K562 (cell line): Measurements from ENCODE around the gene BNIP2. TPM values are rescaled to one million over a fixed set of nuclear protein-coding genes. Genes with fewer than 3 reads are reported as not detected.

Experiments used
- ATAC-seq: fragments of 200-7000 bp; cut with Tn5 transposase; 3 replicates; pipeline ENCODE4 v1.9.1; 2020; ENCODE audit warnings: moderate library complexity
- BruUV-seq: library from RNA; stranded (reverse); fragments of 400-500 nt; replicated peaks from 2 replicates; lab custom pipeline; 2021; lab: Mats Ljungman, UMichigan
- CTCF ChIA-PET: fragments of 300-600 bp; formaldehyde crosslinking; extraction: SDS; loops from one replicate; lab custom pipeline; 2021; ENCODE audit warnings: low intra/inter-chr PET ratio; lab: Yijun Ruan, JAX
- POLR2A ChIA-PET: fragments of 300-600, 350-650 bp; sonication (Branson Sonifier 250); formaldehyde crosslinking; extraction: SDS; loops from one replicate; lab custom pipeline; 2021; ENCODE audit warnings: antibody characterized with exemption, inconsistent platforms; lab: Yijun Ruan, JAX
- DNase-seq, 4 experiments: peaks; one replicate each; pipeline versions ENCODE4 v3.0.0 to v3.0.0-alpha.2; 2011 to 2018; ENCODE audit warnings: low spot score in 3 of 4, mixed read lengths in 3 of 4; ENCODE audit errors: extremely low read depth in 1 of 4
- FAIRE-seq: peaks from 2 replicates; lab custom pipeline; 2011; peaks lifted over from hg19 to GRCh38; lab: Jason Lieb, UNC
- H2AFZ ChIP-seq: 2 replicates; pipeline ENCODE4 v1.6.0; 2011; ENCODE audit warnings: low read depth, low read length, control low read depth, inconsistent platforms
- H3K27ac ChIP-seq: fragments of 200-600 bp; 3 replicates; pipeline ENCODE4 v1.8.0; 2011; ENCODE audit warnings: low read depth, mild to moderate bottlenecking, control low read depth, inconsistent platforms, low read length, moderate library complexity, mixed read lengths; ENCODE audit errors: extremely low read depth
- H3K27me3 ChIP-seq, 2 experiments: fragments of 300-600 bp in 1 of 2; 2 replicates in 1 of 2; 3 replicates in 1 of 2; pipeline versions ENCODE4 v1.6.0 to v1.8.0; 2011; ENCODE audit warnings: inconsistent platforms in 2 of 2, low read length in 2 of 2, mild to moderate bottlenecking in 1 of 2, mixed read lengths in 1 of 2, moderate library complexity in 1 of 2; ENCODE audit not compliant: control insufficient read depth in 2 of 2, insufficient read depth in 2 of 2
- H3K36me3 ChIP-seq: fragments of 300-600 bp; 3 replicates; pipeline ENCODE4 v1.8.0; 2011; ENCODE audit warnings: mild to moderate bottlenecking, low read length, inconsistent platforms; ENCODE audit not compliant: control insufficient read depth, insufficient read depth
- H3K4me1 ChIP-seq, 2 experiments: fragments of 200-600 bp in 1 of 2; replicated peaks in 1 of 2; 2 replicates in 1 of 2; 3 replicates in 1 of 2; pipeline versions ENCODE4 v1.5.1 to v1.8.0; 2011; ENCODE audit warnings: inconsistent platforms in 2 of 2, low read length in 2 of 2, mild to moderate bottlenecking in 1 of 2, mixed read lengths in 1 of 2, moderate library complexity in 1 of 2; ENCODE audit not compliant: control insufficient read depth in 2 of 2, insufficient read depth in 2 of 2
- H3K4me2 ChIP-seq: 2 replicates; pipeline ENCODE4 v1.6.1; 2011; ENCODE audit warnings: low read length, control low read depth, inconsistent platforms, mixed read lengths; ENCODE audit not compliant: insufficient read depth
- H3K4me3 ChIP-seq: fragments of 200-600 bp; sonication (generic), shearing (Covaris generic); 2 replicates; pipeline ENCODE4 v1.5.1; 2016; ENCODE audit warnings: control low read depth, inconsistent platforms
- H3K79me2 ChIP-seq: fragments of 200-600 bp; 3 replicates; pipeline ENCODE4 v1.8.0; 2011; ENCODE audit warnings: low read length, inconsistent platforms; ENCODE audit not compliant: control insufficient read depth, insufficient read depth
- H3K9ac ChIP-seq, 2 experiments: 2 replicates each; pipeline versions ENCODE4 v1.6.0 to v1.6.1; 2011; ENCODE audit warnings: low read depth in 2 of 2, low read length in 2 of 2, control low read depth in 1 of 2, inconsistent platforms in 1 of 2, mild to moderate bottlenecking in 1 of 2, mixed read lengths in 1 of 2; ENCODE audit not compliant: insufficient read depth in 1 of 2
- H3K9me1 ChIP-seq: one replicate; pipeline ENCODE4 v1.6.0; 2011; ENCODE audit warnings: inconsistent platforms, mild to moderate bottlenecking, low read length, moderate library complexity; ENCODE audit not compliant: control insufficient read depth, insufficient read depth
- H3K9me3 ChIP-seq: replicated peaks from 2 replicates; pipeline ENCODE4 v1.5.1; 2011; ENCODE audit warnings: low read depth, low read length, inconsistent platforms; ENCODE audit not compliant: control insufficient read depth, insufficient read depth
- H4K20me1 ChIP-seq: replicated peaks from 2 replicates; pipeline ENCODE4 v1.6.1; 2011; ENCODE audit warnings: low read length, inconsistent platforms, mixed read lengths; ENCODE audit not compliant: control insufficient read depth, insufficient read depth
- ARID2 ChIP-seq: fragments of 450-650 bp; IDR thresholded peaks from 2 replicates; pipeline ENCODE4 v1.6.1; 2017; ENCODE audit warnings: antibody characterized with exemption, mild to moderate bottlenecking
- CHCHD3 ChIP-seq: fragments of 250-450 bp; sonication (Bioruptor Pico); IDR thresholded peaks from 2 replicates; pipeline ENCODE4 v2.1.2; 2022; ENCODE audit warnings: mild to moderate bottlenecking
- KLF13 ChIP-seq: fragments of 450-650 bp; IDR thresholded peaks from 2 replicates; pipeline ENCODE4 v1.6.1; 2016; ENCODE audit warnings: missing genetic modification characterization, low read depth, mild to moderate bottlenecking, missing compliant biosample characterization, moderate library complexity, borderline replicate concordance
- MCM7 ChIP-seq, 2 experiments: fragments of 450-650 bp; IDR thresholded peaks; 2 replicates each; pipeline ENCODE4 v1.6.1; 2016 to 2018
- PKNOX1 ChIP-seq: fragments of 450-650 bp; IDR thresholded peaks from 2 replicates; pipeline ENCODE4 v1.6.1; 2016
- SRF ChIP-seq, 2 experiments: fragments of 250-450, 450-650 bp in 1 of 2; sonication (Bioruptor Pico) in 1 of 2; sonication (generic) in 1 of 2; formaldehyde crosslinking; IDR thresholded peaks; 2 replicates each; pipeline versions ENCODE4 v1.5.0 to v1.5.1; 2020 to 2022; ENCODE audit warnings: mild to moderate bottlenecking in 1 of 2, missing genetic modification reagents in 1 of 2
- TSC22D4 ChIP-seq: fragments of 450-650 bp; IDR thresholded peaks from 2 replicates; pipeline ENCODE4 v1.6.1; 2016; ENCODE audit warnings: missing genetic modification characterization, missing biosample characterization, control low read depth
- U2AF1 ChIP-seq: fragments of 200-400 bp; formaldehyde crosslinking; optimal IDR thresholded peaks from 2 replicates; pipeline ENCODE3; 2017; ENCODE audit warnings: mild to moderate bottlenecking, low read depth, low read length, moderate library complexity
- ZBTB5 ChIP-seq: fragments of 450-650 bp; IDR thresholded peaks from 2 replicates; pipeline ENCODE4 v1.6.1; 2017; ENCODE audit warnings: antibody characterized with exemption
- ZNF436 ChIP-seq: fragments of 250-450, 450-650 bp; sonication (Bioruptor Pico); formaldehyde crosslinking; IDR thresholded peaks from 2 replicates; pipeline ENCODE4 v1.7.0; 2020; ENCODE audit warnings: mild to moderate bottlenecking
- ZNF717 ChIP-seq: fragments of 250-450 bp; sonication (Bioruptor Pico); IDR thresholded peaks from 2 replicates; pipeline ENCODE4 v1.5.0; 2021
- WGBS: fragments of 100-300 bp; shearing (Covaris generic); methylation state at CpG from one replicate; pipeline ENCODE4 v1.1.6; 2016; ENCODE audit warnings: low coverage, mixed read lengths; ENCODE audit not compliant: insufficient coverage; ENCODE audit errors: missing lambda C conversion rate; 5-methylcytosine and 5-hydroxymethylcytosine counted together
- in situ Hi-C: fragments of 300-500 bp; cut with MboI; formaldehyde crosslinking; loops from 4 replicates; pipeline ENCODE4 v1.15.0; 2018; ENCODE audit warnings: inconsistent platforms, mixed read lengths
- intact Hi-C: fragments of 100-400 bp; cut with micrococcal nuclease; formaldehyde crosslinking; loops from 2 replicates; pipeline ENCODE4 v1.14.2; 2022
- polyA plus RNA-seq, 8 experiments: library from polyadenylated mRNA; depleted of rRNA in 4 of 8; stranded (reverse) in 5 of 8; unstranded in 3 of 8; fragments of >200 nt; fragmentation: Nextera tagmentation in 2 of 8; fragmentation: Illumina TruSeq in 1 of 8; extraction: Ambion mirVana in 2 of 8; extraction: Trizol in 1 of 8; gene quantifications; 2 replicates each; pipeline versions ENCODE4 v1.2.1 to v1.2.3, GENCODE V29; 2011 to 2014; ENCODE audit warnings: inconsistent platforms in 1 of 8, missing spikeins in 1 of 8
- total RNA-seq, 7 experiments: library from RNA; depleted of rRNA in 6 of 7; stranded (reverse); fragments of >200 nt in 6 of 7; fragmentation: Illumina TruSeq in 2 of 7; extraction: Trizol in 2 of 7; gene quantifications; 2 replicates each; pipeline versions ENCODE4 v1.2.1 to v1.2.3, GENCODE V29; 2011 to 2021; ENCODE audit warnings: low replicate concordance in 1 of 7

Gene BNIP2
- total and polyA plus RNA-seq, 9 of the 15 experiments (the other 6 are each of a cell fraction or from before 2014, with no cell fraction given) = 19.6 to 88.0 (median 52.5) TPM

- TF ChIP-seq ZNF436 (CRISPR knock-in tag) = no peak
- TF ChIP-seq ZBTB5 = no peak
- no peak for TF ChIP-seq MCM7 (IDR thresholded peaks at IDR 0.05)
- no peak for TF ChIP-seq CHCHD3 (CRISPR knock-in tag)
- TF ChIP-seq ARID2 = no peak
Observed at GRCh38 chr15:59722476-59722875, 33.4 kb upstream of the BNIP2 start (continued).

GRCh38 chr15:59722037-59722436 is 32.9 kb upstream of the BNIP2 start:
- FAIRE-seq (no peak), DNase-seq (no peak), ATAC-seq (no peak)
- H3K27me3 ChIP-seq = peaks cover 10 to 19% of the 10 kb centered on the region in 2 experiments
- no peak overlapping the region for H3K9ac ChIP-seq
- POLR2A ChIA-PET = no interaction called here
- no peaks in the 10 kb centered on the region for H3K79me2 ChIP-seq
- 0 out of 2 replicates have a peak, but pooled peaks cover 4% of the 10 kb centered on the region for H4K20me1 ChIP-seq
- no peak overlapping the region for H2AFZ ChIP-seq
- H3K4me1 ChIP-seq = no peaks in the 10 kb centered on the region
- CTCF ChIA-PET = no interaction called here
- no peaks in the 10 kb centered on the region for H3K36me3 ChIP-seq
- H3K9me1 ChIP-seq = no peaks in the 10 kb centered on the region
- TF ChIP-seq PKNOX1 = peak; percentile 45; the same call in 1 of the 2 replicates
- no peak for TF ChIP-seq TSC22D4 (tag)
- no peak for TF ChIP-seq U2AF1
- TF ChIP-seq ZNF717 (CRISPR knock-in tag) = no peak
- TF ChIP-seq KLF13 (tag) = no peak
- TF ChIP-seq SRF (CRISPR knock-in tag; IDR thresholded peaks at IDR 0.05) = no peak
- H3K4me2 ChIP-seq = no peak overlapping the region
- no TSS peak for BruUV-seq
- intact Hi-C loops = loop anchor here (10.0 kb wide), 1 partner anchor 463 kb away; no protein-coding TSS in a partner anchor
- no peak overlapping the region for H3K27ac ChIP-seq
- WGBS = 0% methylated on average over 7 of the region's 7 CpGs
- in situ Hi-C loops = no loop called here
- H3K4me3 ChIP-seq = no peak overlapping the region
- no peaks in the 10 kb centered on the region for H3K9me3 ChIP-seq
